ENCODE data around the gene GAS7.

DNA sequence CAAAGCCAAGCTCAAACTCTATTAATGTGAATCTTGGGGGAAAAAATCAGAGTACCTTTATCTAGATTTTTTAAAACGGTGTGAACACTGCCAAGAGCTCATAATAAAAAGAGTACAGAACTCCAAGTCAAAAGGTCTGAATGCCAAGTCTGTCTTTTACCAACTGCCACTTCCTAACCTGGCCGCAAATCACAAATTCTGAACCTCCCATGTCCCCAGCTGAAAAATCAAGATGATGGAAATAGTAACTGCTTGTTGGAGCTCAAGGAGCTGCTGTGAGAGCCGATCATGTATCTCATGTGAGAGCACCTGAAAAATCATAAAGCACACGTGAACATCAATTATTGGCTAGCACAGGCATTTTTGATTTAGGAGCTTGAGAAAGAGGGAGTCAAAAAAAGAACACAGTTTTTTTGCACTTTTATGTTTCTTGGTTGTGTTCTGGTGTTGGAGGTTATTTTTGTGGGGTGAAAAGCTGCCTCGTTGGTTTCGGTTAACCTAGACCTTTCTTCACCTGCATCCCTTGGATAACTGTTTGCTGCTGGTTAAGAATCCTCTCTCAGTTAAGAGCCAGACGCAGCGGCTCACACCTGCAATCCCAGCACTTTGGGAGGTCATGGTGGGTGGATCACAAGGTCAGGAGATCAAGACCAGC lies 50.5 kb downstream of the GAS7 start:
- TF ChIP-seq CTCF (IDR thresholded peaks at IDR 0.05; ENCODE audit: poor library complexity) (no peak), EZH2 (IDR thresholded peaks at IDR 0.05; ENCODE audit: borderline replicate concordance) (no peak), EZH2phosphoT487 (IDR thresholded peaks at IDR 0.05; ENCODE audit: low read depth, severe bottlenecking, unreplicated experiment) (no peak)
